GM18867 (cell line): ENCODE results near the gene DEAF1.
"Not testable (repeated sequence)": the region's sequence is repeated elsewhere in the genome, so short reads cannot be mapped to it uniquely, and the experiment has no call there.

Source experiments
- ATAC-seq: cut with Tn5 transposase; IDR thresholded peaks from one replicate; pipeline ENCODE4 v1.9.1; 2021; ENCODE audit warnings: mild to moderate bottlenecking, moderate library complexity; ENCODE audit not compliant: unreplicated experiment

DEAF1 gene

DNA sequence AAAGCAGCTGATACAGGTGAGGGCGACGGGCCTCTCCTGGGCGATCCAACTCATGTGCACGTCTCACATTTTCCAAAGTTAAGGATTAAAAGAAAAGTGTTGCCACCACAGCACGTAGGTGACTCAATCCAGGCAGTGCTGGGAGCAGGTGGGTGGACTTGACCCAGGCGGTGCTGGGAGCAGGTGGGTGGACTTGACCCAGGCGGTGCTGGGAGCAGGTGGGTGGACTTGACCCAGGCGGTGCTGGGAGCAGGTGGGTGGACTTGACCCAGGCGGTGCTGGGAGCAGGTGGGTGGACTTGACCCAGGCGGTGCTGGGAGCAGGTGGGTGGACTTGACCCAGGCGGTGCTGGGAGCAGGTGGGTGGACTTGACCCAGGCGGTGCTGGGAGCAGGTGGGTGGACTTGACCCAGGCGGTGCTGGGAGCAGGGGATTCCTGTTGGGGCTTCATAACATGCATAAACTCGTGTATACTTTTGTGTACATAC lies 47.3 kb downstream of the DEAF1 start:
- not testable (repeated sequence) for ATAC-seq

DNA sequence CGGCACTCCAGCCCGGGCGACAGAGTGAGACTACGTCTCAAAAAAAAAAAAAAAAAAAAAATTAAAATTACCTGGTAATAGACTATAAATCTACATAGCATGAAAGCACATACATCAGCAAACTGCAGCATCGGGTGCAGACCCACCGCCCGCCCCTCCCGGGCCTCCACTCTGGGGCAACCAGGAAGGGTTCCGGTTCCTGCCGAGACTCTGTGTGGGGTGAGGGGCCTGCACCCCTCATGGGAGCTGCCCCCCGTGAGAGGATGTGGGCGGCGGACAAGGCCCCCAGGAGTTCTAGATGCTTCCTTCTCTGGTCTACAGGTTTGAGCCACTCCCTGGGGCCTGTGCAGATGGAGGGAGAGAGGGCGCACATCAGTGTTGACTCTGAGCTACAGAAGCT lies 48.8 kb downstream of the DEAF1 start:
- ATAC-seq: no peak

DNA sequence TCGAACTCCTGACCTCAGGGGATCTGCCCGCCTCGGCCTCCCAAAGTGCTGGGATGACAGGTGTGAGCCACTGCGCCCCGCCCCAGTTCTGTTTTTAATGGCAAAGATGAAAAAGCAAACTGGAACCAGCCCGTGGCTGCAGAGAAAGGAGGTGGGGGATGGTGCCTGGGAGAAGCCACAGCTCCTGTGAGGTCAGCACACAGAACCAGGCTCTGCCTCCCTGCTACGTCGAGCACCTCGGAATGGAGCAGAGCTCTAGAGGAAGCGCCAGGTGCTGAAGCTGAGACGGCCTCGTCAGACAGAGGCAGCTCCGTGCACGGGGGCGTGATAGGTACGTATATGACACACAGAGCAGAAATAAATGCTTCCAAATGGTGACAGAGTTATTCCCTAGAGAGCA lies 49.5 kb downstream of the DEAF1 start:
- ATAC-seq: no peak

DNA sequence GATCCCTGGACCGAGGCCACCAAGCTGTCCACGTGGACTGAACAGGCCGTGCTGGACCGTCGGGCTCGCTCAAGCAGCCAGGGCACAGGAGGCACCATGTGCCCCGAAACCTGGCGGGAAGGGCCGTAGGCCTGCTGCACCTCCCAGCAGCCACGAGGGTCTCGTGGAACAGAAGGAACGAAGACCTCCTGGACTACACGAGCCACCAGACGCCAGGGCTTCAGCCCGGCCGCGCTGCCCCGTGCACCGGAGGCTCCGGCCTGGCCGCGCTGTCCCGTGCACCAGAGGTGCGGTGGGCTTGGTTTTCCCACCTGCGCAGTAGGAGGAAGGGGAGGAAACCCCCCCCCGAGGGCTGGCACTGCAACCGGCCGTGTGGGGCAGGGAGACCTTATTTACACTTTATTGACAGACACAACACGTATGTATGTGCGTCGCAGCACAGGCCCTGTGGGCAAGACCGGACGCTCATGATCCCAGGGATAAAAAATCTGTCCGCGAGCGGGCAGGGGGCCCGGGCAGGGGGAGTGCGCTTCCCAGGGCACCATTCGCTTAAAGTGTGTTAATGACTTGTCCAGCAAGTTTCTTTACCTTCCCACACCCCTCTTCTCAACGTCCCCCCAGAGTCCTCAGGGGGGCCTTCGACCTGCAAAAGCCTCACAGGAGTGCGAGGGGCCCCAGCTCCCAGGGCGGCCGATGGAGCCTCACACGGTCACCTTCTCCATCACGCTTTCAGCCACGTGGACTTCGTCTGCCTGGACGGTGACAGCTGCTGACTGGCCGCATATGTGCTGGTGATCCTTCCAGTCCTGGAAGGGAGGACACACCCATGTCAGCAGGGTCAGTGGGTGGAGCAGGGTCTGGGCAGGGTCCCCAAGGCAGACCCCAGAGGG lies 50.9 kb downstream of the DEAF1 start:
- ATAC-seq: no peak

DNA sequence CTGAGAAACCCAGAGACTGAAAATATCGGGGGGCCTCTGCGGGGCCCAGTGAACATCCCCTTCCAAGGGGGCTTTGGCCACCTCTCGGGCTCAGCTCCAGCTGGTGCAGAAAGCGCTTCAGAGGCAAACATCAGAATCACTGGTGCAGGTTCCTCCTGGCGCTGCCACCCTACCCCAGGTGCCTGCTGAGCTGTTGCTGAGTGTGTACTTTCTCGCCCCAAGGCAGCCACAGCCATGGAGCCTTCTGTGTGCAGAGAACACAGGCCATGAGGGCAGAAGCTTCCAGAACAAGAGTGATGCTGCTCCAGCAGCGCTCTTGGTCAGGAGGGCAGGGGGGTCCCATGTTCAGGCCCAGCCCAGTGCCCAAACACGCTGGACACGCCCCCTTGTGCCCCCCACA lies 51.7 kb downstream of the DEAF1 start:
- ATAC-seq: no peak

DNA sequence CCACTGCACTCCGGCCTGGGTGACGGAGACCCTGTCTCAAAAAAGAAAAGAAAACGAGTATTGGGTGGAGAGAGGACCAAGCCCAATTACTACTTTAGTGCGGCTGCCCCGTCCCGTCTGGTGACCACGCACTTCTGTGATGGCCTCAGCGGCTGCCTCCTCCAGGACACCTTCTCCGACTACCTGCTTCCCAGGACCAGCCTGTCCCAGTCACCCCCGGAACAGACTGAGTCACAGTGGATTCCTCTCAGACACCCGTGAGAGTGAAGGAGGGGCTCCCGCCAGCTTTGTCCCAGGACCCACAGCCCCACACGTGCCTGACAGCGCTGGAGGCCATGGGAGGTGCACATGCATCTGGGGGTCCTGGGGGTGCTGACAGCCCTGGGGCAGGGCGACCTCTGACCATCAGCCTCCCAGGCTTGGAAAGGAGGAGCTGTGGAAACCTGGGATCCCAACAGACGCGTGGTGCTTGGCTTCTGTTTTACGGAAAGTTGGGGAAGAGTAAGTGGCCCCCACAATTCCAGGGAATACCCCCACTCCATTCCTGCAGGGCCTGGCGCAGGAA lies 53.1 kb downstream of the DEAF1 start:
- no peak for ATAC-seq

DNA sequence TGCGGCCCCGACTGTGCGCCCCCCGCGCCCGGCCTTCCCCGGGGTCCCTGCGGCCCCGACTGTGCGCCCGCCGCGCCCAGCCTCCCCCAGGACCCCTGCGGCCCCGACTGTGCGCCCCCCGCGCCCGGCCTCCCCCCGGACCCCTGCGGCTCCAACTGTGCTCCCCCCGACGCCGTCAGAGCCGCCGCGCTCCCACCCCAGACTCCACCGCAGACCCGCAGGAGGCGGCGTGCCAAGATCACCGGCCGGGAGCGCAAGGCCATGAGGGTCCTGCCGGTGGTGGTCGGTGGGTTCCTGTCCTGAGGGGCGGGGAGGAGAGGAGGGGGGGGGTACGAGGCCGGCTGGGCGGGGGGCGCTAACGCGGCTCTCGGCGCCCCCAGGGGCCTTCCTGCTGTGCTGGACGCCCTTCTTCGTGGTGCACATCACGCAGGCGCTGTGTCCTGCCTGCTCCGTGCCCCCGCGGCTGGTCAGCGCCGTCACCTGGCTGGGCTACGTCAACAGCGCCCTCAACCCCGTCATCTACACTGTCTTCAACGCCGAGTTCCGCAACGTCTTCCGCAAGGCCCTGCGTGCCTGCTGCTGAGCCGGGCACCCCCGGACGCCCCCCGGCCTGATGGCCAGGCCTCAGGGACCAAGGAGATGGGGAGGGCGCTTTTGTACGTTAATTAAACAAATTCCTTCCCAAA lies 54.9 kb downstream of the DEAF1 start:
- no peak for ATAC-seq

DNA sequence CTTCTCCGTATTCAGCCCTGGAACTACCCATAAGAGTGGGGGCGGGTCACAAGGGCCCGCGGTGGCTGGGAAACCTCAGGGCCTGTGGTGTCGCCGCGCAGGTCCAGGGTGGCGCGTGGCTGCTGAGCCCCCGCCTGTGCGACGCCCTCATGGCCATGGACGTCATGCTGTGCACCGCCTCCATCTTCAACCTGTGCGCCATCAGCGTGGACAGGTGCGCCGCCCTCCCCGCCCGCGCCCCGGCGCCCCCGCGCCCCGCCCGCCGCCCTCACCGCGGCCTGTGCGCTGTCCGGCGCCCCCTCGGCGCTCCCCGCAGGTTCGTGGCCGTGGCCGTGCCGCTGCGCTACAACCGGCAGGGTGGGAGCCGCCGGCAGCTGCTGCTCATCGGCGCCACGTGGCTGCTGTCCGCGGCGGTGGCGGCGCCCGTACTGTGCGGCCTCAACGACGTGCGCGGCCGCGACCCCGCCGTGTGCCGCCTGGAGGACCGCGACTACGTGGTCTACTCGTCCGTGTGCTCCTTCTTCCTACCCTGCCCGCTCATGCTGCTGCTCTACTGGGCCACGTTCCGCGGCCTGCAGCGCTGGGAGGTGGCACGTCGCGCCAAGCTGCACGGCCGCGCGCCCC lies 55.6 kb downstream of the DEAF1 start:
- ATAC-seq: no peak

DNA sequence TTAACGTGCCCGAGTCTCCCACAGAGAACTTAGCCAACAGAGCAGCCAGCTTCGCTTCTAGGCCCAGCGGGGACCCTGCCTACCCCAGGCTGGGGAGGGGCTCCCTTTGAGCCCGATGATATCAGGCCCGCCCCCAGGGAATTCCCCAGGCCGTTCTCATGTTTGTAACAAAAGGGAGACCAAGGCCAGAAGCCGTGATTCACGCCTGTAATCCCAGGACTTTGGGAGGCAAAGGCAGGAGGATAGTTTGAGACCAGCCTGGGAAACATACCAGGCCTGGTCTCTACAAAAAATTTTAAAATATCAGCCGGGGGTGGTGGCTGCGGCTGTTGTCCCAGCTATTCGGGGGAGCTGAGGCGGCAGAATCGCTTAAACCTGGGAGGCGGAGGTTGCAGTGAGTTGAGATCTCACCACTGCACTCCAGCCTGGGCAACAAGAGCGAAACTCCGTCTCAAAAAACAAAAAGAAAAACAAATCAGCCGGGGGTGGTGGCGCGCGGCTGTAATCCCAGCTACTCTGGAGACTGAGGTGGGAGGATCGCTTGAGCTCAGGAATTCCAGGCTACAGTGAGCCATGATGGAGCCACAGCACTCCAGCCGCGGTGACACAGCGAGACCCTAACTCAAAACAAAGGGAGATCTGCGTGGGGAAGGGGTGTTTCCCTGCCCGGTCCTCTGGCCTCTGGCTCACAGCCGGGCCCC lies 56.2 kb downstream of the DEAF1 start:
- ATAC-seq: no peak

DNA sequence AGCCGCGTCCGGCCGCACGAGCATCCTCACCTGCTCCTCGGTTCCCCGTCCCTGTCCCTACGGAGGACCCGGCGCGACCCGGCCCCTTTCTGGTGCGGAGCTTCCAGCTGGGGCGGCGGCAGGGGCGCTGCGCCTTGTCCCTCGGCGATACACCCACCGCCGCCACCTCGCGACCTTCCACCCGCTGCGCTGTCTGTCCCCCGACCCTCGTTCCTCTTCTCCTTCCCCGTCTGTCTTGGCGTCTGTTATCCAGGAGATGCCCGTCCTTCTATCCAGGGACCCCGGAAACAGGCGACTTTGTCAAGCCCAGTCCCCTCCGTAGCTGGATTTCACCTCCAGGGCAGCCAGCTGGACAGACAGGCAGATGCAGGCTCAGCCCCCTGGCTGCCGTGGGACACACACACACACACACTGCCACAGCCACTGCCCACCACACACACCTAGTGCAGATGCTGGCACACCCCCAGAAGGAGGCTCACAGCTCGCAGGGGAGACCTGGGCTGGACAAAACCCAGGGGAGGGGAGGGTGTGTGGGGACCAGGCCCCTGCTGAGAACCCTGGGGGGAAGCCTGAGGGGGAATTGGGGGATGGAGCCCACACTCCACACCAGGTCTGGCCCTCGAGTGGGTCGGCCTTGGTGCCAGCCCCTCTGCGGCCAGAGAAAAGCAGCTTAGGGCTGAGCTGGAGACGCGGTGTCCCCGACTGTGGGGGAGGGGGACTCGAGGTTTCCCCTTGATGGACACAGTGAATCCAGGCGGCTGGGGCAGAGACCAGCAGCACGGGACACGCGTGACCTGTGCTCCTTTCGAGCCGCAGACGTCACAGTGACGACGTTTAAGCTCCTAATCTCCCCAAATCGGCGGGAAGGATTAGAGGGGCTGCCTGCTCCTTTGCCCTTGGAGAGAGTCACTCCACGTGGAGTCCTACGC lies 57.2 kb downstream of the DEAF1 start:
- no peak for ATAC-seq

DNA sequence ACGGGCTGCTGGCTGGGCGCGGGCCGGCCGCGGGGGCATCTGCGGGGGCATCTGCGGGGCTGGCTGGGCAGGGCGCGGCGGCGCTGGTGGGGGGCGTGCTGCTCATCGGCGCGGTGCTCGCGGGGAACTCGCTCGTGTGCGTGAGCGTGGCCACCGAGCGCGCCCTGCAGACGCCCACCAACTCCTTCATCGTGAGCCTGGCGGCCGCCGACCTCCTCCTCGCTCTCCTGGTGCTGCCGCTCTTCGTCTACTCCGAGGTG lies 57.8 kb downstream of the DEAF1 start:
- no peak for ATAC-seq

DNA sequence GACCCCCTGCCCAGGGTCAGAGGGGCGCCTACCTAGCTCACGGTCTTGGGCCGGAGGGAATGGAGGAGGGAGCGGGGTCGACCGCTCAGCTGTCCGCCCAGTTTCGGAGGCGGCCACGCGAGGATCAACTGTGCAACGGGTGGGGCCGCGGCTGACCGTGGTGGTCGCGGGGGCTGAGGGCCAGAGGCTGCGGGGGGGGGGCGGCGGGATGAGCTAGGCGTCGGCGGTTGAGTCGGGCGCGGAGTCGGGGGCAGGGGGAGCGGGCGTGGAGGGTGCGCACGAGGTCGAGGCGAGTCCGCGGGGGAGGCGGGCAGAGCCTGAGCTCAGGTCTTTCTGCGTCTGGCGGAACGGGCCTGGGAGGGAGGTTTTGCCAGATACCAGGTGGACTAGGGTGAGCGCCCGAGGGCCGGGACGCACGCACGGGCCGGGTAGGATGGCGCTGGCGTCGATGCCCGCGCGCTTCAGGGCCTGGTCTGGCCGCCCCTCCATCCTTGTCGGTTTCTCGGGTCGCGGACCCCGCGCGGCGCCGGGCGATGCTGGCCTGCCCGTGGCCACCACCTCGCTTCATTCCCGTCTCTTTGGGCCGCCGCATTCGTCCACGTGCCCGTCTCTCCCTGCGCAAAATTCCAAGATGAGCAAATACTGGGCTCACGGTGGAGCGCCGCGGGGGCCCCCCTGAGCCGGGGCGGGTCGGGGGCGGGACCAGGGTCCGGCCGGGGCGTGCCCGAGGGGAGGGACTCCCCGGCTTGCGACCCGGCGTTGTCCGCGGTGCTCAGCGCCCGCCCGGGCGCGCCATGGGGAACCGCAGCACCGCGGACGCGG lies 58.3 kb downstream of the DEAF1 start, which contains the start of gene DRD4:
TSS of gene DRD4 (plus strand) at position 759 of the 822 bp plus-strand sequence. CDS start at position 795, 36 bp downstream.
- ATAC-seq: no peak

DNA sequence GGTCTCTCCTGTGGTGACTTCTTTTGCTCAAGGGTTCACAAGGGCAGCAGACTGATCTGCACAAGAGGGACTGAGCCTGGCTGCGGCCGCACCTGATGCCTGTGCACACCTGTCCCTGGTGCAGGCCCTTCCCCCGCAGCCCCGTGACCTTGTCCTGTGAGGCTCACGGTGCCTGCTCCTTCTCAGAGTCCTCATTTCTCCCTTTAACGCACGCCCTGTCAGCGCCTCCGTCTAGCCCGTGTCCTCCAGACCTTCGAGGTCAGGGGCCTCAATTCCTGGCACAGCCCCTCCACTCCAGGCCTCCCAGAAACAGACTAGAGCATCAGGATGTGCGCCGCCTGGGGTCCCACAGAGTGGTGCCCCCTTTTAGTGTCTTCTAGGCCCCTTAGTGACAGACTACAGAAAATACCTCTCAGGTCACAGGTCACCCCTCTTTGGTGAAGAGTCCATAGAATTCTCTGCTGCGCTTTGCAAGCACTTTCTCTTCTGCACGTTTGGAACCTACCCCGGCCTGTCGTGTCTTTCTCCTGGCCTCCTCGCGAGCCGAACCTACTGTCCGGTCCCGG lies 59.0 kb downstream of the DEAF1 start:
- no peak for ATAC-seq

DNA sequence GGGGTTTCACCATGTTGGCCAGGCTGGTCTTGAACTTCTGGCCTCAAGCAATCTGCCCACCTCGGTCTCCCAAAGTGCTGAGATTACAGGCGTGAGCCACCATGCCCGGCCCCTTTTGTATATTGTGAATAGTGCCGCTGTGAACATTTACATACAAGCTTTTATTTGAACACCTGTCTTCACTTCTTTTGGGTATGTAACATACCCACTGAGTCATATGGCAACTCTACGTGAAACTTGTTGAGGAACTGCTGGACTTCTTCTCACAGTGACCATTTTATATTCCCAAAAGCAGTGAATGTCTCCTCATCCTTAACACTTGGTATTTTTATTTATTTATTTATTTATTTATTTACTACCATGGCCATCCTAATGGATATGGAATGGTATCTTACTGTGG lies 64.2 kb downstream of the DEAF1 start:
- no peak for ATAC-seq

DNA sequence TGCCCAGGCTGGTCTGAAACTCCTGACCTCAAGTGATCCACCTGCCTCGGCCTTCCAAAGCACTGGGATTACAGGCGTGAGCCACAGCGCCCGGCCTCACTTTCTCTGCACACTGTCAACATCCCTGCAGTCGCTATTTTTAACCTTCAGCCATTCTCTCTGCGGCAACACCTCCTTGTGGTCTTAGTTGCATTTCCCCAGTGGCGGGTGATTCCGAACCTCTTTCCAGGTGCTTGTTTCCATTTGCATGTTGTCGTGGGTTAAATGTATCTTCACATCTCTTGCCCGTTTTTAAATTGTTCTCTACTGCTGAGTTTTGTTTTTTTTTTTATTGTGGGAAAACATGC lies 65.8 kb downstream of the DEAF1 start:
- no peak for ATAC-seq

DNA sequence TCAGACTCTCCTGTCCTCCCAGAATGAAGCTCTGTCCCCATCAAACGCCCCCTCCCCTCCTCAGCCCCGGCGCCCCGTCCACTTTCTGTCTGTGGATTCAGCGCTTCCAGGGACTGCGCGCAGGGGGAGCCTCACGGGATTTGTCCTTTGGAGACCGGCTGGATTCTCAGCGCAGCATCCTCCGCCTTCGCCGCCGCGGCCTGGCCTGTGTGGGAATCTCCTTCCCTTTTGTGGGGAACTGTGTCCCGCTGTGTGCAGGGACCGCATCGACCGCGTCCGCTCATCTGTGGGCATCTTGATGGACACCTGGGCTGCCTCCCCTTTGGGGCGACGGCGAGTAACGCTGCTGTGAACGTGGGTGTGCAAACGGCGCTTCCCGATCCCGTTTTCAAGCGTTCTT lies 67.0 kb downstream of the DEAF1 start:
- no peak for ATAC-seq

DNA sequence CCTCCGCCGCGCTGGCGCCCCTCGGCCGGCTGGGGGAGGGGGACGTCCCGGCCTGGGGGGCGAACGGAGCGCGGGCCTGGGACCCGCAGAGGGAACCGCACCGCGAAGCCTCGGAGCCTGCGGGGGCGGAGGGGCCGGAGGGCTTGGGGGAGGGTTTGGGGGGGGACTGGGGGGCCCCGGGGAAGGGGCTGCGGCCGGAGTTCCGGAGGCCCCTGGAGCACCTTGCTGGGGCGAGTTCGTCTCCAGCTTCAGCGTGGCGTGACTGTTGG lies 67.8 kb downstream of the DEAF1 start:
- ATAC-seq: no peak

DNA sequence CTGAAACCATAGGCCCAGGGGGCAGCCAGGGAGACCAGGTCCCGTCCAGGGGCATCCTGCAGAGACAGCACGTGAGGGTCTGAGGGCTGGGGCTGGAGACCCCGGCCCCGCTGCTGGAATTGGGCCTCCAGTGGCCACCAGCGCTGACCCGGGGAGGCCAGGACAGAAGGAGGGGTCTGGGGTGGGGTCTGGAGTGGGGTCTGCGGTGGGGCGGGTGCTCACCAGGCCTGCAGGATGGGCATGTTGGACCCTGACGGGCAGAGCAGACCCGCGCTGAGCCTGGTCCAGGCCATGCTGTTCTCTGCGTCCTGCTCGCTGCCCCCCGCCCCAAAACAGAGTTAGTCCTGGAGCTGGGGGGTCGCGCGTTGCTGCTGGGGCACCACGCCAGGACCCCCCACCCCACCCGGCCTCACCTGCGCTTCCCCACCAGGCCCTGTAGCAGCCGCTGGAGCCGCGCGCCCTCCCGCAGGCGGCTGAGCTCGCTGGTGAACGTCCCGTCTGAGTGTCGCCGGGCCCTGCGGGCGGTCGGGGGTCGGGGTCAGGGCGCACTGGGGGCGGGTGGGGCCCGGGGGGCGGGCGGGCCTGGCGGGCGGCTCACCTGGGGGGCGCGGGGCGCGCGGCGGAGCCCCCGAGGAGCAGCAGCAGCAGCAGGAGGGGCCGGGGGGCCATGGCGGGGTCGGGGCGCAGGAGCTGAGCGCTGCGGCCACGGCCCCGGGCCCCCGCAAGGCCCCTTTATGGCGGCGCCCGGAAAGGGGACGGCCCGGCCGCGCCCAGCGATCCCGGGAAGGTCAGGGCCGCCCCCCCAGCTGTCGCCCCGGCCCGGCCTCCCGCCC lies 68.3 kb downstream of the DEAF1 start, which contains the start of gene SCT:
TSS of gene SCT (minus strand) at position 707 of the 833 bp plus-strand sequence. CDS start at position 669, 38 bp downstream.
- no peak for ATAC-seq
